Posterior cingulate gyrus (tissue), 11 donors: ENCODE measurements around the gene MLKL.
"Not testable (repeated sequence)": the region's sequence is repeated elsewhere in the genome, so short reads cannot be mapped to it uniquely, and the experiment has no call there.

ENCODE experiments used
- DNase-seq, 10 donors: peaks; one replicate each; pipeline versions ENCODE4 v3.0.0 to v3.0.0-alpha.2; 2020 to 2021; ENCODE audit warnings: mixed read lengths in 3 of 10
- intact Hi-C: fragments of 100-400 bp; cut with DNase I; formaldehyde crosslinking; loops from one replicate; pipeline ENCODE4 v1.15.1; 2023

MLKL gene

GRCh38 chr16:74659041-74659440 lies 41.6 kb downstream of the MLKL start:
- intact Hi-C loops: no loop called here
- no peak for DNase-seq

DNA sequence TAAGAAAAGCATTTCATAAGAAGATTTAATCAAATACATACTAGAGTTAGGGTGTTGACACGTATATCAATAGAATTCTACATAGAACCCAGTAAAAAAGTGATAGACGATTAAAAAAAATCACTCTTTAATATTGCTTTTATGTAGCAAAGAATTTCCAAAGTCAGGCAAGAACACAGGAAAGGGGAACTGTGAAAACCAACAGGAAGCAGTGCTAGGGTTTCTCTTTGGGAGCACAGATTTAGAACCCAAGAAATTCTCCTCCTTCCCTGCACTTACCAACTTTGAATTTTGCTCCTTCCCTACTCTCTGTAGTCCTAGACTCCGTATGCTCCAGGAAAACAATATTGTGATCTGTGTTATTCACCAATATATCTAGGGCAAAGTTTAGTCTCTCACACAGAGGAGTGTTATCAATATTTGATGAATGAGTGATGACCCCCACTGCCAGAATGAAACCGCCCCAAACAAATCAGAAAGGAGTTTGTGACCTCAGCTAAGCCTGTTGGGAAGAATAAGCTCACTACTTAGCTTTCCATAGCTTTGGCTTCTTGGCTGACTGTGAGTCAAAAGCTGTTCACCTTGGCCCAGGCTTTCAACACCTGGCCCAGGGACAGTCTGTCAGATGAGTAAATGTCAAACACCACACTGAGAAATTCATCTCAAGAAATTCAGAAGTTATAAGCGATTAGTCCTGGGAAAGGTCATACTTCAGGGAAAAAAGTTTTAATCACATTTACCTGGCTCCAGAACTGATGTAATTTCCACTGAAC lies 42.6 kb downstream of the MLKL start:
- intact Hi-C loops: no loop called here
- no peak for DNase-seq

GRCh38 chr16:74654536-74655050 lies 46.1 kb downstream of the MLKL start:
- intact Hi-C loops: no loop called here
- DNase-seq: no peak

DNA sequence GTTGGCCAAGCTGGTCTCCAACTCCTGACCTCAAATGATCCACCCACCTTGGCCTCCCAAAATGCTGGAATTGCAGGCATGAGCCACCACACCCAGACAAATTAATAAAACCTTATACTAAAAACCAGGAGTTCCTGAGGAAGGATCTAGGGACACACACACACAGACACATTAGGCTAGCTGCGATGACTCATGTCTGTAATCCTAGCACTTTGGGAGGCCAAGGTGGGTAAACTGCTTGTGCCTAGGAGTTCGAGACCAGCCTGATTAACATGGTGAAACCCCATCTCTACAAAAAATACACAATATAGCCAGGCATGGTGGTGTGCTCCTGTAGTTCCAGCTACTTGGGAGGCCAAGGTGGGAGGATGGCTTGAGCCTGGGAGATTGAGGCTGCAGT lies 47.8 kb downstream of the MLKL start:
- DNase-seq, intact Hi-C loops: not testable (repeated sequence)

DNA sequence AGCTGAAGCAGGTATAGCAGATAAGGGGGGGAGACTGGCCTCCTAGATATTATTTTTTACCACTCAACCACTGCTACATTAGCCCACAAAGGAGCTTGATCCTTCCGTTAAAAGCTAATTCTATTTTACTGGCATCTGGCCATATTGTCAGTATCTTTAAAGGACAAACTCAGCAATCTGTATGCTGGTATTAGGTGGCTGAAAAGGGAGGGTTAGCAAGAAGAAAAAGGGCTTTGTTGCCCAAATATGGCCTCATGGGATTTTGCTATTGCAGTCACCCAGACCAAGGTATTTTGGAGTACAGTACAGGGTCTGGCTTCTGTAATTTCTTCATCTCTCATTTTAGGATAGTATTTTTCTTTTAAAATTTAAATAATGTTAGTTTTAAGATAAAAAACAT lies 48.4 kb downstream of the MLKL start:
- intact Hi-C loops: no loop called here
- no peak for DNase-seq

GRCh38 chr16:74651841-74652240 lies 48.8 kb downstream of the MLKL start:
- DNase-seq: no peak
- intact Hi-C loops: no loop called here

GRCh38 chr16:74650966-74651567 lies 49.6 kb downstream of the MLKL start:
- DNase-seq: no peak
- intact Hi-C loops: no loop called here

GRCh38 chr16:74649839-74650504 lies 50.7 kb downstream of the MLKL start:
- DNase-seq: no peak
- intact Hi-C loops: no loop called here

- intact Hi-C loops: no loop called here
- no peak for DNase-seq
Measured at GRCh38 chr16:74641969-74642368, 58.7 kb downstream of the MLKL start.

- DNase-seq: no peak
- intact Hi-C loops: no loop called here
Measured at GRCh38 chr16:74637742-74638453, 62.8 kb downstream of the MLKL start.

DNA sequence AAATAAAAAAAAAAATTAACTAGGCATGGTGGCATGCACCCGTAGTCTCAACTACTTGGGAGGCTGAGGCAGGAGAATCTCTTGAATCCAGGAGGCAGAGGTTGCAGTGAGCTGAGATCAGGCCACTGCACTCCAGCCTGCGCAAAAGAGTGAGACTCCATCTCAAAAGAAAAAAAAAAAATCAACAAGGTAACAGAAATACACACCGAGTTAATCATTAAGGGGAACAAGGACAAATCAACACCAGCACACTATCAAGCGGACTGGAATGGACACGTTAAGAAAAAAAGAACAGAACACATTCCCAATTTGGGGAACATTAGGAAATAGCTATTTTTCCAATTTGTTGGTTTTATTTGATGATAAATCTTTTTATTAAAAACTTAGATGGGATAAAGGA lies 65.4 kb downstream of the MLKL start:
- no peak for DNase-seq
- intact Hi-C loops: no loop called here

- intact Hi-C loops: no loop called here
Measured at GRCh38 chr16:74633686-74634085, 67.0 kb downstream of the MLKL start.

DNA sequence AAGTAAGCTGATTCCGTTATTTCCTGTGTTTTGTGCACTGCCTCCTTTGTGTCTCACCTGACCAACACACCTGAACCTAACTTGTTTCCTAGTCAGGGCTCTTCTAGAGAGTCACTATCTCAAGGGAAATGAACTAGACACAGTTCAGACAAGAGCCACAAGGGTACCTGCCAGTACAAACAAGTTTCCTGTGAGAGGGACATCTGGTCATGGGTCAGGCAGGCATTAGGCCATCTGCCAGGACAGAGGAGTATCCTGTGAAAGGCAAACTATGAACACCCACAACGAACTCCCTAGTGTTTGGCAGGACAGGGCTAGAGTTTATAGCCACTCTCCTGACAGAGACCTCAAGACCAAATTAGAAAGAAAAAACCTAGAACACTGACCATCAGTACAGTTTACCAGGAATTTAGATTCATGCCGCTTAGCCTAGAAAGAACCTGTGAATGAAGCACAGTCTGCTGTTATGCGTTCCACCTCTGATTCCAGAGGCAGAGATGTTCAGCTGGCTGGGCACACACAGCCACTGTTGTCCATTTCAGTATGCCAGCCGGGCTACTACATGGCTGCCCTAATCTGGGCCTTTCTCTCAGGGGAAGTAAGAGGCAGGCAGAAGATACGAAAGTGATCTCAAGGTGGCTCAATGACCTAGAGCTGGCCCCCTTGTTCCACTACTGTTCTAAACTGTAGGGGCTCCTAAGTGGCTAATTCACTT lies 73.0 kb downstream of the MLKL start:
- intact Hi-C loops: no loop called here
- DNase-seq: no peak

More at GRCh38 chr16:74633686-74634085, 67.0 kb downstream of the MLKL start:
- DNase-seq: no peak

GRCh38 chr16:74626741-74627416 lies 73.8 kb downstream of the MLKL start:
- no peak for DNase-seq
- intact Hi-C loops: no loop called here

GRCh38 chr16:74625500-74626350 lies 74.9 kb downstream of the MLKL start:
- DNase-seq: no peak
- intact Hi-C loops: no loop called here

DNA sequence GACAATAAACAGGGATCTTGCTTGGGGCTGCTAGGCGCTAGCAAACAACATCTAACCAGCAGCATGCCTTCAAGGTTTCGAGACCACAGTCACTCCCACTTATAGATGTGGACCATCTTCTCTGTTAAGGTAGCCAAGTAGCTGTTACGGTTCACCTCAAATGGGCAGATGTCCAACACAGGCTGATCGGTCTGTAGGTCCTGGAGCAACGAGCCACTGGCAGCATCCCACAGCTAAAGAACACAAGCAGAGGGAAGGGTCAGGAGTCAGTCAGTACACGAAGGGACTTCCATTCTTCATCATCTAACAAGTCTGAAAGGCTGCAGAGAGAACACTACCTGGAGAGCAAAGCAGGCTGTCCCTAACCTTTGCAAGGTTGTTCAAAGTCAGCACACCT lies 76.8 kb downstream of the MLKL start:
- DNase-seq: no peak
- intact Hi-C loops: no loop called here

- DNase-seq: no peak
- intact Hi-C loops: no loop called here
Measured at GRCh38 chr16:74623214-74623838, 77.3 kb downstream of the MLKL start.

DNA sequence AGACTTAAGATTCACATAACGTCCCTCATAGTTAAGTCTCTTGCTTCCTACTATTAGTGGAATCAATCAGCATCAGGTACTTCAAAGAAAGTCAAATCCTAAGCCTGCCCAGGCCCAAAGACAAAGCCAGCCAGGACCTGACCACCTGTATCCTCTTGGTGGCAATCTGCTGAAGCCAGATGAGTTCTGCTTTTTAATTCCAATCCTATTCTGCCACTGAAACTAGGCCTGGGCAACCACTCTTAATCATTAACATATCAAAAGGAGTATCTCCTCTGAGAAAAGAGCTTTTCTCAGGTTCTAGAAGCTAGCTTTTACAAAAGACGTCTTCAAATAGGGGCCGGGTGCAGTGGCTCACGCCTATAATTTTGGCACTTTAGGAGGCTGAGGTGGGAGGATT lies 78.7 kb downstream of the MLKL start:
- DNase-seq: no peak
- intact Hi-C loops: no loop called here
